Midbrain (tissue), 1 donor: ENCODE data around the gene NUP210.
A peak's percentile ranks its signal among the peaks of the same experiment; 100 is the strongest.

Source experiments
- DNase-seq: peaks from one replicate; lab custom pipeline; 2025; lab: John Stamatoyannopoulos, UW

The NUP210 gene

DNA sequence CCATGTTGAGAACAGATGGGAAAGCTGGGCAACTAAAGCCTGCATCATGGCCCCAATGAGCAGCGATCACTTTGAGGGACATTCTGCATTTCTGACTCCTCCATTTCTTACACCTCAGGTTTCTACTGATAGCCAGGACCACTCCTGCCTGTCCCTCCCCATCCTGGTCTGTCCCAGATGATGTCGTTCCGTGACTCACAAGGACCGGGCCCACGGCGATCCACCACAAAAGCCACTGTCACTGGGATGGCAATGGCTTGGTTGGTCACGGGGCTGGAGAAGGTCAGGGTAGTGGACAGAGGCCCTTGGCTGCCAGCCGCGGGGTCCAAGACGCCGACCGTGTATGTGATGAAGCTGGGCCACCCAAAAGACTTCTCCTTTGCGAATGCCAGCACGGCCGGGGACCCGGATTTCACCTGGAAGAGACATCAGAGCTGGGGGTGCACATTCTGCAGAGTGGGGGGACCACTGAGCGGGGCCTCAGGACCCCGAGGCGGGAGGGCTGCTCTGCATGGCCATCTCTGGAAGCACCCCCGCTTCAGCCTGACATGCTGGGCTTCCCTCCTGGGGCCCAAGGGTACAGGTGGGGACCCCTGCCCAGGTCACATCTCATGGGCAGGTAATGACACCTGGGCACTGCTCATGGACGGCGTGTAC, 100.4 kb downstream of the NUP210 start:
- DNase-seq = no peak

DNA sequence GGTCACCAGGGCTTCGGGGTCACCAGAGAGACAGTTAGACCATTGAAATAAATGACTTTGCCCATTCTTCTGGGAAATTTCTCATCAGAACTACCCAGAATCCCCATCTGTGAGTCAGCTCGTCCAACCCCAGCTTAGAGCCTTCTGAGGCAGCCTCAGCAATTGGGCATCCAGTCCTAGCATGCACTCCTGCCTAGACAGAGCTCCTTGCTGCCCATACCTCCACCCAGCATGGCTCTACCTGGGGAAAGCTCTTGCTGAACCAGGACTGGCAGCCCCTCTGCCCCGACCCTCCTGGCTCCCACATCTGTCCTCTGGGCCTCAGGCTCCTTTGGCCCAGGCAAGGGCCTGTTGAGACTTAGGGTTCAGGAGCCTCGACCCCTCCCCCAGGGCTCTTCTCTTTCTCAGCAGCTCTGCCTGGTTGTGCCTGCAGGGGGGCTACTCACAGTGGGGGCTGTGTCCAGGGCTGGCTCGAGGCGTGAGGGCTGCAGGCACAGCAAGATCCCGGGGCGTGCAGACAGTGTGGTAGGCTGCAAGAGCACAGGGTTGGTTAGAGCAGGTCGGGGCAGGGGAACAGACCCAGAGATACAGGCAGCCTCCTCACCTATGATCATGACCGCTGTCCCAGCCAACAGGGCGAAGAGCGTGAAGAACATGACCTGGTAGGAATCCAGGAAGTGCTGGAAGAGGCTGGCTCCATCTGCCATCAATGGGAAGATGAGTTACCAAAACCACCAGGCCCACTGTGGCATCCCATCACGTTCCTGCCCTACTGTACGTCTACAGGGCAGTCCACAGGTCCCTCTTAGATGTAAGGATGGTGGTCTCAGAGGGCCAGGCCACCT, 101.3 kb downstream of the NUP210 start:
- DNase-seq = no peak

DNA sequence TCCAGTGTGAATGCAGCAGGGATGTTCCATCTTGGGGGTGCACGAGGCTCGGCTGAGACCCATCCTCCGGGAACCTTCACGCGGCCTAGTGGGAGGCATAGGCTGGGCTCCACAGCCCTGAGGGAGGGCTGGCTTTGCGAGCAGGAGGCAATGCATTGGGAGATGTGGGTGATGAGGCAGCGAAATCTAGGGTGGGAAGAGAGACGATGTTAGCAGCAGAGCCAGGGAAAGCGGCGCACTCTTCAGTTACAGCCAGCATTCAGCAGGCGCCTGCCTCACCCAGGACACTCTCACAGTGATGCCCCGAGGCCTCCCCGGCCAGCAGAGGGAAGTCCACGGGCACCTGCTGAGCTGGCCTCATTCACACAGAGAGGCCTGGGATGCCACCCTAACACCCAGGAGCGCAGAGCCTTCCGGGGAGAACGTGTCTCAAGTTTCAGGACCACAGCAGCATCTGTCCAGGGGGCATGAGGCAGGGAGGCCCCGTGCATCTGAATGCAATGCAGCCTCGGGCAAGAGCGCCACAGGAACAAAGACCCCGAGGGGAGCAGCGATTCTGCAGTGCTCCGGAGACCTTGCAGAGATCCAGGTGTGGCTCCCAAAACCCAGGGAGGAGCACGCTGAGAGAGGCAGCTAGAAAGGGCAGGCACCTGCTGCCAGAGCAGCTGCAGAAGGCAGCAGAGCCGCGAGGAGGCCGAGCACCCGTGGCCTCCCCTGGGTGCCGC, 102.4 kb downstream of the NUP210 start:
- no peak for DNase-seq

DNA sequence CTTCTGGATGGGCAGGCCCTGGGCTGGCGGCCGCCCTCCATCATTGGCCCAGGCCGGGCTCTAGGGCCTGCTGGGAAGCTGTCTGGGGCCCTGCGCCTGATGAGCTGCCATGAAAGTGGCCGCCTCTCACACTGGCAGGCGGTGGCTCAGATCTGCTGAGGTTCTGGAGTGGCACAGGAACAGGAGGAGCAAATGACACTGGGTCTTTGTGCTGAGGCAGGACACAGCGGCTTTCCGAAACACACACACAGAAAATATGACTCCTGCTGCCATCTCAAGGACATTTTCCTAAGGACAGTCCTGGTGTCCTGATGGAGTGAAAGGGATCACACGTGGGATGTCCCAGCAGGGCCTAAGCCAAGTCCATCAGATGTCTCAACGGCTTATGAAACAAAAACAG, 103.5 kb downstream of the NUP210 start:
- DNase-seq = peak; percentile 61

DNA sequence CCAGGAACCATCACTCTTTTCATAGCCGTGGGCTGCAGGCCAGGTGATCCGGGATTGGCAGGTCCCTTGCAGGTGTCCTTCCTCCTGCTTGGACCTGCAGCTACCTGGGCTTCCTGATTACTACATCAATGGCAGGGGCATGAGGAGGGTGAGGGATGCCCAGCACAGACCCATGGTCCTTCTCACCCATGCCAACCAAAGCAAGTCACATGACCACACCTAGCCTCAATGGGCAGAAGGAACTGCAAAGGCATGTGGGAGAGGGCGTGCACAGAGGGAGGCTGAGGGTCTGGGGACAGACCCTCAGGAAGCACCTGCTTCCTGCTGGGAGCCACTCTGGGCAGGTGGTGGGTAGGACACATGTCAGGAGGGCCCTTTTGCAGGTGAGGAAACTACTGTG, 105.2 kb downstream of the NUP210 start:
- no peak for DNase-seq

DNA sequence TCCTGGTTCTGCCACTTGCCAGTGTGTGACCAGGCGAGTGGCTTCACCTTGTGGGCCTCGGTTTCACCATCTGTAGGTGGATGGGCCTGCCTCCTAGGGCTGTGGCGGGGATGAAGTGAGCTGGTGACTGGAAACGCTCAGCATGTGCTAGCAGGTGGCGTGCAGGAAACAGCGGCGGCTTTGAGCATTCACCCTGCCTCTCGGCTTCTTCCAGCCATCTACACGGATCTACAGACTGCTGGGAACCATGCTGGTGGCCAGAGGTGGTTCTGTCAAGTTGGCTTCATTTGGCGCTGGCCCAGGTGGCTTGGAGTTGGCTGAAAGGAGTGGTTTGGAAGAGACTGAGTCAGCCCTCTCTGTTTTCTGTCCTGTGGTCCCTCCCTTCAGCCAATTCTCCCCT, 106.3 kb downstream of the NUP210 start:
- no peak for DNase-seq

DNA sequence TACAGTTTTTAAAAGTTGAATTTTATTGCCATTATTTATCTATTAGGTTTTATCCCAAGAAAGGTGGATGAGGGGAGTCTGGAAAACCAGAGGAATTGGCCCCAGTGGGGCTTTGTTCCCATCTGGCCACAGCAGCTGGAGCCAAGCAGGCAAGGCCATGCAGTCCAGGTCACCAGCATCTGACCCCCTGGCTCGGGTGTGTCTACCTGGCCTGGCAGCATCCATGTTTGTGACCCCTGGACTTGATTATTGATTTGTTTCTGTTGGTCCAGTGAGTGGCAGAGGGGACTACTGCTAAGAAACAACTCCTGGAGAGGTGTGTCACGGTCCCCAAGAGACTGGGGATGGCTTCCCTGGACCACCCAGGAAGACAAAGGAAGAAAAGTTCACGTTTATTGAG, 111.1 kb downstream of the NUP210 start:
- no peak for DNase-seq

DNA sequence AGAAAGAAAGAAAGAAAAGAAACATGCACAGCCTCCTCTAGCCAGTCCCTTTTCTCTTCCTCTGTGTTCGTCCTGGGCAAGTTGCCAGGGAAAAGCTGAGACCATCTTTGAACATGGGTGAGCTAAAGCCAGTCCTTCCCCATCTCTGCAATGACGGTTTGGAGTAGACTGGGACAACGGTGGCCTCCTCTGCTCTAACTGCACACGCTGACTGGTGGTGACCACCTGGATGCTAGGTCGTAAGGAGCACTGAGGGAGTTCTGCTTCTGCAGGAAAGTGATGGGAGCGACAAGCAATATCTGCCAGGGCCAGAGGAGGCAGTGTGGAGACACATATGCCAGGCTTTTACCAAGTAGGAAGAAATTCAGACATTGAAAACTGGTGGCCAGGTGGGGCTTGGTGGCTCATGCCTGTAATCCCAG, 111.7 kb downstream of the NUP210 start:
- DNase-seq = peak; percentile 46

DNA sequence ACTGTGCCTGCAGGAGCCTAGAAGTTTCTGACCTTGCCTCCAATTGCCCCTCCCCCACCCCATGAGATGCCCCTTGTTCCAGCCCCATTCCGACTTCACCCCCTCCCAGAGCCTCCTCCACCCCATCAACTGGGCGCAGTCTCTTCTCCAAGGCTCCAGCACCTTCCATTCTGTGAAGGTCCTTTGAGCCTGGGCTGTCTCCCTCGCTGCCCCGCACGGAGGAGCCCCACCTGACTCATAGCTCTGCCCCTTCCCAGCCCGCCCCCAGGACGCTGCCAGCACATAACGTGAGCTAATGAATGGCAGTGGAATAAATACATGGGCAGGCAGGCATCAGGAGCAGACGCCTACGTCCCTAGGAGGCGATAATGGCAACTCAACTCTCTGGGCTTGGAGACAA, 113.1 kb downstream of the NUP210 start:
- DNase-seq = no peak

DNA sequence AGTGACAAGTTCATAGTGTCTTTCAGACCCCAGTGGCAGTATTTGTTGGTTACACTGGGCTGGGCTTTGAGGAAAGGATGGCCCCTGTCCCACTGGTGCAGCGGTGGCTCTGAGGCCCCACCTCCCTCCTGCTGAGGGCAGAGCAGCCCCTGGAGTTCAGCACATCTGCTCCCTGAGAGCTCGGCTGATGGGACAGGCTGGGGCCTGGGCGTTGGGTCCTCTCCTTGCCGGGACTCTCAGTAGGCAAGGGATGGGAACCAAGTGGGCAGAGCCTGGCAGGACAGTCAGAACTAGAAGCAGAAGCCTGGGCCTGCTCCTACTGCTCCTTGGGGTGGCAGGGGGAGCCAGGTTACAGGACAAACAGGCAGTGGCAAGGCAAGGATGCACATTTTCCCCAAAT, 114.5 kb downstream of the NUP210 start:
- no peak for DNase-seq

DNA sequence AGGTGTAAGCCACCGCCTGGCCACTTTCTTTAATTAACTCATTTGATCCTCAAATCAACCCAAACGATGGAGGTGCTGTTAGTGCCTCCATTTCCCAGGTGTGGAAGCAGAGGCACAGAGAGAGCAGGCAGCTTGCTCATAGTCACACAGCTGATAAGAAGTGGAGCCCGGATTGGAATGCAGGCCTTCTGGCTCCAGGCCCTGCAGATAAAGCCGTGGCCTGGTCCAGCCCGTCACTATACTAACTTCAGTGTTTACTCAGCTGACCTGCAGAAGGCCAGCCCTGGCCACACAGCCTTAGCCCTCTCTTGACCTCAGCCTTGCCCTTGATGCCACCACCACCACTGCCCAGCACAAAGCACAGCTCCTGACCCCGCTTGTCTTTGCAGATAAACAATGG, 116.7 kb downstream of the NUP210 start:
- no peak for DNase-seq

DNA sequence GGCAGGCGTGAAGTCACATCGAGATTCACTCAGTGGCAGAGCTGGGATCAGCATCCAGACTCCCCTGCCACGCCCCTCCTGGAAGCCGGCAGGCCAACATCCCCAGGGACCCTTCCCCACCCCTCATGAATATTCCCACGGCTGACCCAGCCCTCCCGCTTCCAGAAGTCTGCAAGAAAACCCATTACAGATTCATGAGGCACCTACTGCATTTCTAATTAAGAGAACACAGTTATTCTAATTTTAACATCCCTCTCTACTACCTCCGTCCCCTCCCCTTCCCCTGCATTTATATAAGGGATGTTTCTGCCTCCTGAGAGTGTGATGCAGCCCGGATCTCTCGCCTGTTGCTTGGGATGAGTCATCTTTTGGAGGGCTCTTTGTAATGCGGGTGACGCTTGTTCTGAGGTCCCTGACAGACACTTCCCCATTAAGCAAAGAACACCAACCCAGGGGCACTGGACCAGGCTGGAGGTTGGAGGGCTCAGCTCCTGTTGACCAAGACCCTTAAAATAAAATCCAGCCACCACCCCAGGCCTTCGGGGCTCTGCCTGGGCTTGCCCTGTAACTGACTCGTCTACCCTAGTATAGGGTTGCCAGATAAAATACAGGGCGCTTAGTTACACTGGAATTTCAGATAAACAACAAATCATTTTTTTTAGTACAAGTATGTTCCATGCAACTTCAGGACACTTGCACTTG, 118.7 kb downstream of the NUP210 start:
- DNase-seq = no peak

DNA sequence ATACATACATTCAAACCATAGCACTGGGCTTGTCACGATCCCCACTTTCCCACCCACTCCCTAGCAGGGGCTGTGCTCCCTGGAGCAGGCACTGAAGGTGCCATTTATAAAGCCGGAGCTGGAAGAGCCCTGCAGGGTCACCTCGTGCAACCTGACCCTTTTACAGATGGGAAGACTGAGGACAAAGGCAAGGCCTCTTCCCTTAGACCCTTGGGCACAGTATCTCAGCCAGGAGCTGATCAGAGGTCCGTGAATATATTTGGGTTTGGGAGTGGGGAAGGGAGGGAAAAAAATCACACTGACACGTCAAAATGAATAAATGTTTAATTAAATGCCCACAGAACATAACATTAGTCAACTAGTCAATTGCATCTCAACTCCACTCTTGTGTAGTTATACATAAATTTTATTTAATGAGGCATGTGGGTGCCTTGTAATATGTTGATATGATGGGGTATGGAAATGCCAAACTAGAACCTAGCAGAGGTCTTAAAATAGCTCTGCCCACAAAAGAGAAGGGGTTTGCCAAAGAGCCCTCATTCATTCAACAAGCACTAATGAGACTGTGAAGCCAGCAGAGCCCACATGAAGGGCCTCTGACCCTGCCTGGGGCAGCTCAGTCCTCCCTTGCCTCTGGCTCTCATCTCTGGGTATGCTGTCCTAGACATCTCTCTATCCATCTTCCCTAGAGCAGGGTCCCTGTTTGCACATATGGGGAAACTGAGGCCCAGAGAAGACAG, 119.4 kb downstream of the NUP210 start:
- no peak for DNase-seq

DNA sequence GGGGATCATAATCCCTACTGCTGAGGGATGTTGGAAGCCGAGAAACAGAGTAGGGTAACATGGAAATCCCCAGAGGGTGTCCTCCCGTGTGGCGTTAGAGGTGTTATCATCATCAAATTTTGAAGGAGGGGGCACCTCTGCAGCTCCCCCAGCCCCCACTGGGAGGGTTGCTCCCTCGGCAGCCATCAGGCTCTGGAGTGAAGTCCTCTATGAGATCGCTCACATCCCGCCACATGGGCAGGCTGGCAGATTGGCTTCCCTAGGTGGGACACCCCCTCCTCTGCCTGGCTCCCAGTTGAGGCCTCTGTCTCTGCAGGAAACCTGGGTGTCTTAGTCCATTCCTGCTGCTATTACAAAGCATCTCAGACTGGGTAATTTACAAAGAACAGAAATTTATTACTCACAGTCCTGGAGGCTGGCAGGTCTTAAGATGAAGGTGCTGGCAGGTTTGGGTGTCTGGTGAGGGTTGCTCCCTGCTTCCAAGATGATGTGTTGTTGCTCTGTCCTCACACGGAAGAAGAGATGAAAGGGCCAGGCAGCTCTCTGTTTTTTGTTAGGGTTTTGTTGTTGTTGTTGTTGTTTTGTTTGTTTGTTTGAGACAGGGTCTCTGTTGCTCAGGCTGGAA, 120.5 kb downstream of the NUP210 start:
- no peak for DNase-seq

DNA sequence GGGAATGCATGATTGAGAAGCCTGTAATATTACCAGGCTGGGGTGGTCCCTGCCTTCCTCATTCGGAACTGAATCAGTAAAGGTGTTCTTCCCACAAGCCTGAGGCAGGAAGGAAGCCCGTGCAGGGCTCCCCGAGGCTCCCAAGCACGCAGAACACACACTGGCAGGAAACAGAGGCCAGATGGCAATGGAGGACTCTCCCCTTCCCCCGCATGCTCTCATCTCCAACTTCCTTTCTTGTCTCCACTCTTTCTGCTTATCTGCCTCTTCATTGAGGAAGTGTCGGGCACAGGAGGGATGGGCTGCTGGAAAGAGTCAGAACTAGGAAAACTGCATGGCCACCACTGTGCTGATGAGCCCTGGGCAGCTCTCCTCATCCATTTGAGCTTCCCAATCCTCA, 123.5 kb downstream of the NUP210 start:
- no peak for DNase-seq

DNA sequence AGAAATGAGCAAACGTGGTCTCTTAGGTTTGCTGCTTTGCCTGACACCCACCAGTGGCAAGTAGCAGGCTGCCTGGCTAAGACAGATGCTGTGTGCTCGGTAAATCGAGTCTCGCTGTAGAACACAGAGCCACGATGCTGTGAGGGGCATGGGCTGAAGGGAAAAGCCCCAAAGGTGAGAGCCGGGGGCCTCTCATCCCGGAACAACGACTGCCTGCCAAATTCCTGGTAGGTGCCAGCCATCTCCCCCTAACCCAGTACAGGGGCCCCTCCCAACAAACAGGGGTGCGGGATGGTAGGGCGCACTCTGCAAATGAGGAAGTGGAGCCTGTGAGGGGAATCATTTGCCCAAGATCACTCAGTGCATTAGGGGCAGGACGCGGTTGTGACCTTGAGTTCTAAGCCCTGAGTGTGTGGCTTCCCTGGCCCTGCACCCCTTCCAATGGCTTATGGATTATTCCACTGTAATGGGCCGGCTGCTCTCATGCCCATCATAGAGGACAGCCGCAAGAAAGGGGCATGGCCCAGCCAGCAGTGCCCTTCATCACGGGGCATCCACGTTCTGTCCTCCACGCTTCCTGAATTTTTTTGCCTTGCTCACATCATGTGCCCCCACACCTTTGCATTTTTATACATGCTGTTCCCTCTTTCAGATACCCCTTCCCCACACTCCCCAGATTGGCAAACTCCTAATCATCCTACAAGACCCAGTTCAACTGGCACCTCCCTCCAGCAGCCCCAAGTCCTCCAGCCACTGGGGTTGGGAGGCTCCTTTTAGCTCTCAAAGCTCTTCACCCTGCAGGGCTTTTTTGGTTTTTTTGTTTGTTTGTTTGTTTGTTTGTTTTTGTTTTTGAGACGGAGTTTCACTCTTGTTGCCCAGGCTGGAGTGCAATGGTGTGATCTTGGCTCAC, 125.4 kb downstream of the NUP210 start:
- no peak for DNase-seq

DNA sequence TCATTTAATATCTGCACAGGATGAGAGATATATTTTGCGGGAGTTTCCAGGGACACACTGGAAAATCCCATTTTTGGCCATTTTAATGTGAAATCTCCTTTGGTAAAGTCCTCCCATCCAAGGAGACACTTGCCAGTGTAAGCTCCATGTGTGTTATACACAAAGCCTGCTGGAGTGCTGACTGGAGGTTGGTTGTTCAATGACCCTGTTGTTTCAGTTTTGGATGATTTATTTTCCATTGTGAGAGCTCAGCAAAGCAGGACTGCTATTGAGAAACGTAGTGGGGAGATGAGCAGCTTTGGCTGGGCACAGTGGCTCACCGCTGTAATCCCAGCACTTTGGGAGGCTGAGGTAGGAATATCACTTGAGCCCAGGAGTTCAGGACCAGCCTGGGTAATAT, 127.7 kb downstream of the NUP210 start:
- peak; percentile 15 for DNase-seq

DNA sequence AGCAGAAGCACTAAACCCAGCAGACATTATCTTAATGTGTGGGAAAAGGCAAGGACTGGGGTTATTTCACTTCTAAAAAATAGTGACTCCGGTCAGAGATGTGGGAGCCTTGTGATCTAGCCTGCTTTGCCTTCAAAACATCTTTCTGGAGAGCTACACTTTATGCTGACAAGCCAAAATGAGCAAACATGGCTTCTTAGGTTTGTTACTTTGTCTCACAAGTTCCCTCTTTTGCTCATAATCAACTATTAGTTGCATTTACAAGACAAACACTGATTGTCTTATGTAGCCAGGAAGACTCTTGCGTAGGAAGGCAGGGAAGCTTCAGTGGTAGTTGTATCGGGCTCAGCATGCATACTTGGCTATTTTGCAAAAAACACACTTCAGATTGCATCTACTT, 129.2 kb downstream of the NUP210 start:
- DNase-seq = no peak

DNA sequence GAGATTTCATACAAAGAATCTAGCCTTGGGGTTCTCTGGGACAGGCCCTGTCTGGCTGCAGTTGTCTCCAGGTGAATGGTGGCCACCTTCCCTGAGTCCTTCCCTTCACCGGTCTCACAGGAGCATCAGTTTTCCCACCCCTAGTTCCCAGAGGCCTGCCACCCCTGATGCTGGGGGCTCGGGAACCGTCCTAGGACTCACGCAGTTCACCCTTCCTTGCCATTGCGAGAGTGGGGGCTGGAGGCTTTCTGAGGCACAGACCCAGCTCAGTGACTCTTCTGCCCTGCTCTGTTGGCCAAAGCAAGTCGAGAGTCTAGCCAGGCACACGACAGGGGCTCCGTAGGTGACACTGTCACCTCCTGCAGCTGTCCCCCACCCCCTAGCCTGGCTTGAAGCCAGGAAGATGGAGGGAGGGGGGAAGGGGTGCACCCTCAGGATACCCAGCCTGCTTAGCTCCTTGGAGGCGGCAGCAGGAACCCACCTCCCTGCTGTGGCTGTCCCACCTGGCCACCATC, 130.3 kb downstream of the NUP210 start:
- DNase-seq = no peak
